GM21786 (cell line): Measurements from ENCODE around the gene SH3RF3.

ENCODE experiments used
- ATAC-seq: cut with Tn5 transposase; IDR thresholded peaks from one replicate; pipeline ENCODE4 v1.9.1; 2021; ENCODE audit not compliant: unreplicated experiment

SH3RF3 gene

GRCh38 chr2:109258376-109258775 is 129.4 kb downstream of the SH3RF3 start:
- no peak for ATAC-seq

- ATAC-seq, result no peak
Measured at GRCh38 chr2:109258905-109259540, 130.0 kb downstream of the SH3RF3 start.

- ATAC-seq, result no peak
Measured at GRCh38 chr2:109259671-109260070, 130.7 kb downstream of the SH3RF3 start.

- ATAC-seq, result no peak
Measured at GRCh38 chr2:109260116-109260855, 131.3 kb downstream of the SH3RF3 start.

GRCh38 chr2:109260886-109261700 is 132.1 kb downstream of the SH3RF3 start:
- ATAC-seq, result no peak

- no peak for ATAC-seq
Measured at GRCh38 chr2:109261906-109262631, 133.1 kb downstream of the SH3RF3 start.

GRCh38 chr2:109264595-109265328 is 135.8 kb downstream of the SH3RF3 start:
- no peak for ATAC-seq

- no peak for ATAC-seq
Measured at GRCh38 chr2:109265369-109265768, 136.4 kb downstream of the SH3RF3 start.

- ATAC-seq, result no peak
Measured at GRCh38 chr2:109265953-109266352, 136.9 kb downstream of the SH3RF3 start.

GRCh38 chr2:109266496-109266895 is 137.5 kb downstream of the SH3RF3 start:
- ATAC-seq, result no peak

- no peak for ATAC-seq
Measured at GRCh38 chr2:109266998-109267854, 138.2 kb downstream of the SH3RF3 start.

- ATAC-seq, result no peak
Measured at GRCh38 chr2:109268916-109269315, 139.9 kb downstream of the SH3RF3 start.

GRCh38 chr2:109269706-109270504 is 140.9 kb downstream of the SH3RF3 start:
- ATAC-seq, result no peak

GRCh38 chr2:109270505-109271312 is 141.7 kb downstream of the SH3RF3 start:
- ATAC-seq, result no peak

GRCh38 chr2:109271920-109272319 is 142.9 kb downstream of the SH3RF3 start:
- no peak for ATAC-seq

GRCh38 chr2:109272461-109272860 is 143.5 kb downstream of the SH3RF3 start:
- no peak for ATAC-seq

GRCh38 chr2:109275120-109276012 is 146.4 kb downstream of the SH3RF3 start:
- no peak for ATAC-seq
